C4-2B (cell line): Measurements from ENCODE around the gene IL3RA.

Experiments
- H3K27ac ChIP-seq: fragments of 450-650 bp; 2 replicates; pipeline ENCODE4 v1.5.1; 2017
- CTCF ChIP-seq: fragments of 450-650 bp; conservative IDR thresholded peaks from 2 replicates; pipeline ENCODE4 v1.5.1; 2017; ENCODE audit warnings: mild to moderate bottlenecking
- ZFX ChIP-seq: fragments of 450-650 bp; IDR thresholded peaks from 2 replicates; pipeline ENCODE4 v1.6.1; 2017

The IL3RA gene

GRCh38 chrX:1380672-1381233 is 44.2 kb downstream of the IL3RA start:
- H3K27ac ChIP-seq = no peak overlapping the region
- TF ChIP-seq ZFX = no peak

GRCh38 chrX:1384658-1385252 is 48.2 kb downstream of the IL3RA start:
- H3K27ac ChIP-seq = no peak overlapping the region
- TF ChIP-seq ZFX = no peak
- no peak for TF ChIP-seq CTCF

GRCh38 chrX:1385253-1386223 is 49.0 kb downstream of the IL3RA start:
- TF ChIP-seq ZFX (no peak), CTCF (no peak)
- no peak overlapping the region for H3K27ac ChIP-seq

GRCh38 chrX:1386338-1387127 is 49.9 kb downstream of the IL3RA start:
- no peak for TF ChIP-seq ZFX
- no peak for TF ChIP-seq CTCF
- H3K27ac ChIP-seq = no peak overlapping the region

- H3K27ac ChIP-seq = no peak overlapping the region
- no peak for TF ChIP-seq CTCF
- TF ChIP-seq ZFX = no peak
Measured at GRCh38 chrX:1387141-1387776, 50.7 kb downstream of the IL3RA start.

- no peak overlapping the region for H3K27ac ChIP-seq
- TF ChIP-seq ZFX (no peak), CTCF (no peak)
Measured at GRCh38 chrX:1388651-1389050, 52.1 kb downstream of the IL3RA start.
